Activated CD8-positive, alpha-beta memory T cell treated with anti-CD3 and anti-CD28 coated beads for 1 hour (primary cell): ENCODE measurements around the gene SLC9B2.

ENCODE experiments used
- DNase-seq, 2 donors: peaks; one replicate each; pipeline ENCODE4 v3.0.0-alpha.2; 2020; ENCODE audit warnings: low read depth in 1 of 2; ENCODE audit errors: extremely low read depth in 1 of 2

The SLC9B2 gene

DNA sequence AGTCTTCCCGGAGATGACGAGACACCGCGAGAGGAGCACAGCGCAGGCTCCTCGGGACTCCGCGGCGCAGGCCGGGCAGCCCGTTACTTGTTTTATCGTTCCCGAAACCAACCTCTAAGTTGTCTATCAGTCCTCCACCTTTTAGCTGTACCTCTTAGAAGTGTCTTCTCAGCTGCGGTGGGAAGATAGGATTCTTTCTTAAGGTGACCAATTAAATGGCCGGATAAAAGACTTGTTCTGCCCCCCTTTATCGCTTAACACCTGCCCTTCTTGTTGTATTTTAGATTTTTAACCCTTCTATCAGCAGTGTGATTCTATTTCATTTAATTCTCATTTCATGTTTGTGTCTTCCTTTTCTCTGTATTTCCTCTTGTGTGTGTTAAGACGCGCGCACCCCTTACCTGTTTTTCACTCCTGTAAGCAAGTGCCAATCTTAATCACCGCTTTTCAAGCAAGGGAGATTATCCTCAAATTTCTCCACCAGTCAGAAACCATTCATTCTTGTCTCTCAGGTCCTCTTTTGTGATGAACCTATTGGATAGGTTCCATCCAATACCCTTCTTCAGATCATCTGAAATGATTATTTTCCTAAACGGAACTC is at the start of gene SLC9B2:
SLC9B2 (minus strand) TSS at position 15 of the 601 bp plus-strand sequence. CDS start 9,211 bp downstream, outside the sequence.
- DNase-seq, result no peak

GRCh38 chr4:103126126-103126525 is 49.6 kb upstream of the SLC9B2 start:
- no peak for DNase-seq

- DNase-seq, result no peak
Measured at GRCh38 chr4:103123114-103123513, 46.6 kb upstream of the SLC9B2 start.

- DNase-seq, result no peak
Measured at GRCh38 chr4:103118166-103118565, 41.6 kb upstream of the SLC9B2 start.

DNA sequence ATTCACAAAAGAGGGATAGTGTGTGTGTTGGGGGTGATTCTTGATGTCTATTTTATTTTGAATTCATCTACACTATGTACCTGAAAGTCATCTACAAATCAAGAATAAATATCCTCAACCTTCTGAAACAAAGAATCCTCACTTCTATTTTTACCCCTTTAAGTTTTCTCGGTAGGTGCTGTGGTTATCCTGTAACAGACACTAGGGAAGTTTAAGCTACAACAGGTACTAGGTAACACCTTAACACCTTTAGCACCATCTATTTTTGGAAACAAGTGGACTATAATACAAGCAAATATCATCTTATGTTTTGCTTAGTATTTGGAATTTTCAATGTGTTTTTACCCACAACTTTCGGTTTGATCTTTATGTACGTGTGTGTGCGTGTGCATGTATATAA is 35.0 kb upstream of the SLC9B2 start:
- DNase-seq, result no peak

- no peak for DNase-seq
Measured at GRCh38 chr4:103108542-103108941, 32.0 kb upstream of the SLC9B2 start.

DNA sequence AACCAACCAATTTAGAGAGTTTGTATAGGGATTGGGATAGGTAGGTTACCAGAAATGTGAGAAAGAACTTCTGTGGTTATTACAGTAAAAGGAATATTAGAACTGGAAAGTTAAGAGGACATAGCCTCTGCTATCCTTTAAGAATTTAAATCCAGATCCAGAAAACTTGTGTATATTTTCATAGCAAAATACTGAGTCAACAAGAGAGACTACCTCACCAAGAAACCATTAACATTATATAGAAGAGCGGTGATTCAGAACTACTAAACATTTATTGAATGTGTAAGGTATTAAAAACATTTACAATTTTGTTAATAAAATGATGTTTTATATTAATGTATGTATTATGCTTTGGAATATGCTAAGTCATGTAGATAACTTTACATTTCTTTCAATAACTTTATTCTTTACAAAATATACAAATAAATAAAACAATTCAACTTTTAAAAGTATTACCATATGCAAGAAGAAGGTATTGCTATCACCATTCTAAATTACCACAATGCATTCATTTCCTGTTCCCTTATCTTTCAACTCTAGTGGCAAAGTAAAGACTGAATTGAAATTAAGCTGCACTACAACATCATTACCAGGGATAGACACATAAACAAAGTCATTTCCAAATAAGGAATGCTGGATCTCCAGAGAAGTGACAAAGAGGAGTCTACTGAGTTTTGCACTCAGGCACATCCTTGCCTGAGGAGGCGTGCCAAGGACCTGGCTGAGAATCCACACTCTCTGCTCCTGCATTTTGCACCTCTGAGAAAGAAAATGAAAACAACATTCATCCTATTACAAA is 29.2 kb upstream of the SLC9B2 start:
- no peak for DNase-seq

GRCh38 chr4:103104886-103105285 is 28.3 kb upstream of the SLC9B2 start:
- DNase-seq, result no peak

- DNase-seq, result no peak
Measured at GRCh38 chr4:103100691-103101090, 24.1 kb upstream of the SLC9B2 start.

- peak in 1 of 2 donors; percentile 1 for DNase-seq
Measured at GRCh38 chr4:103099691-103100392, 23.3 kb upstream of the SLC9B2 start, which contains the start of gene BDH2. TSS of gene BDH2 (minus strand) at chr4:103099834. CDS start at chr4:103096254, 3,580 bp downstream.

- DNase-seq, result no peak
Measured at GRCh38 chr4:103098756-103099440, 22.3 kb upstream of the SLC9B2 start.

- no peak for DNase-seq
Measured at GRCh38 chr4:103098341-103098740, 21.8 kb upstream of the SLC9B2 start.

DNA sequence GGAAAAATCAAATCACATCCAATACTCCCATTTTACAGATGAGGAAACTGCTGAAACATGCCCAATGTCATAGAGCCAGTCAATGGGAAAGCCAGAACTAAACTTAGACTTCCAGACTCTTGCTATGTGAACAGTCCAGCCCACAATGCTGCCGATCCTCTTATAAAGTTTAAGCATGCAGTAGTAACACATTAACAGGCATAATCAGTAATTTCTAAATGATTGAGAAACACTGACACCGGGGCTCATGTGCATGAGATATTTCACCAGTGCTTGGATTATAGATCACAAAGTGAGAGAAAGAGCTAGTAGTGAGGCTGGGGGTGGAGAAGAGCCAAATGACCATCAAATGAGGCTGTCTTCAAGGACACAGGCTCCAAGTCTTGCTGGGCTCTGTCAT is 20.6 kb upstream of the SLC9B2 start:
- DNase-seq, result no peak

- no peak for DNase-seq
Measured at GRCh38 chr4:103095080-103095479, 18.5 kb upstream of the SLC9B2 start.

- no peak for DNase-seq
Measured at GRCh38 chr4:103092245-103092644, 15.7 kb upstream of the SLC9B2 start.

DNA sequence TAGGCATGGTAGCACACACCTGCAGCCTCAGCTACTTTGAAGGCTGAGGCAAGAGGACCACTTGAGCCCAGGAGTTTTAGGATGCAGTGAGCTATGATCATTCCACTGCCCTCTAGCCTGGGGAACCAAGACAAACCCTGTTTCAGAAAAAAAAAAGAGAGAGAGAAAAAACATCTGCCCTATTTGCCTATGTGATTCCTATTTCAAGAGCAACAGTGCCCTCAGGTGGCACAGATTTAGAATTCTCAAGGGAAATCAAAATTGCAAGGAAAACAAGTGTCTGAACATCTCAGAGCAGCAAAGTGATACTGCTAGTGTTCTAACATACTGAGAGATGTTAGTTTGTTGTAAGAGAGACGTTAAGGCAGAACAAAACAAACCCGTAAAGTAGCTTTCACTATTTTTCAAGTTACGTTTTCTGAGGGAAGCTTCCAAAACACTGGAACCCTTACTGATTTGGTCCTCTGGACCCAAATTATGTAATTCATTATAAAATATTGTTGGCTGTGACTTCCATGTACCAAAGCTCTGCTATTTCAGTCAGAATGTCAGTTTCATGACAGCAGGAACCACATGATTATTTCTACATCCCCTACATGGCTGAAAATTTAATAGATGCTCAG is 15.2 kb upstream of the SLC9B2 start:
- DNase-seq, result peak in 1 of 2 donors; percentile 7

GRCh38 chr4:103089481-103089880 is 12.9 kb upstream of the SLC9B2 start:
- no peak for DNase-seq

DNA sequence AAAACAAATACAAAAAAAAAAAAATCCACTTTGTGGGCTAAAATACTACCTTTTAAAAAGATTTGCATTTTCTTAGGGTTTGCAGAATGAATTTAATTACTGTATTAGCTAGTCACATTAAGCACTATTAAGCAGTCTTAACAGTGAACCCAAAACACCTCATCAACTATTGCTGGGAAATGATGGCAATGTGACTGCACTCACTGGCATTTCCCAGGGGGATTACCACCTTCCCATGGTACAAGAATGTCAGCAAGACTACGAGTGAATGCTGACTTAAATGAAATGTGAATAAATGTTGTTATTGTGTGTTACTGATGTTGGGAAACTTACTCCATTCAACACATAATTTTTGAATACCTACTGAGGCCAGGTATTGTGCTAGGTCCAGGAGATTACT is 10.0 kb upstream of the SLC9B2 start:
- DNase-seq, result no peak

DNA sequence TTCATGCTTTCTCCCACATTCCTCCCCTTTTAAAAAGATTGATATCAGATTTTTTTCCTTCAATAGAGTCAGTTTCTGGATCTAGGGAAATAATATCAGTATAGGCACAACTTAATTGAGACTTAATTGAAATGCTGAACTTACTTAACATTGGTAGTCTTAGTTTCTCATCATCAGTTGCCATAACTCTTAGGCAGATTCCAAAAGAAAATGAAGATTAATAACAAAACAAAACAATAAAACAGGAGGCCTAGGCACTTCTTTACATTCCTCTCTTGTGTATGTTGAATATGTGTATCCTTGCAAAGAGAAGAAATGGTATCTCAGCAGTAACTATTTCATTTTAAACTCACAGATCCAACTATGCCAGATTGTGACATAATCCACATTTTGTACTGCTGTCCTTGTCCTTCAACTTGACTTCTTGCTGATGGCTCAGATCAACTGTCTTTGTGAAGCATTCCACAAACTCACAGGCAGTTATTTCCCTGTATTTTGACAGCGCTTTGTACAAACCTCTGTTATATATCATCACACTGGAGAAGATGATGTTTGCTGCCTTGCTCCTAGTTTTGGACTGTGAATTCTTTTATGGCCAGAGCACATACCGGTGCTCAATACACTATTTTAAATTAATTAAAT is 9.1 kb upstream of the SLC9B2 start:
- no peak for DNase-seq

GRCh38 chr4:103079621-103080020 is 3.1 kb upstream of the SLC9B2 start:
- DNase-seq, result no peak
